ENCODE measurements around the gene GULP1. TPM values are rescaled to one million over a fixed set of nuclear protein-coding genes. Genes with fewer than 3 reads are reported as not detected.

The GULP1 gene
- total and polyA plus RNA-seq, 2 donors: 4.1 to 4.8 TPM

GRCh38 chr2:188561473-188561979 is 269.9 kb downstream of the GULP1 start:
- Histone ChIP-seq H3K27ac (ENCODE audit: low read depth in 1 of 2, low read length in 1 of 2) (no peak overlapping the region), H3K4me1 (ENCODE audit: control insufficient read depth in 2 of 2, insufficient read depth in 2 of 2, low read length in 2 of 2) (no peaks in the 10 kb centered on the region), H3K4me3 (ENCODE audit: low read length in 2 of 2) (no peak overlapping the region), H3K36me3 (ENCODE audit: control insufficient read depth in 2 of 2, insufficient read depth in 2 of 2, low read length in 1 of 2) (no peaks in the 10 kb centered on the region), H3K27me3 (ENCODE audit: control insufficient read depth in 2 of 2, insufficient read depth in 1 of 2, low read length in 1 of 2) (no peaks in the 10 kb centered on the region), H3K9me3 (ENCODE audit: control insufficient read depth in 2 of 2, insufficient read depth in 1 of 2, low read length in 1 of 2) (peaks cover 0 to 7% of the 10 kb centered on the region in 2 donors)
- WGBS: 96% methylated on average over 4 of the region's 4 CpGs
- no peak for DNase-seq (ENCODE audit: low read depth in 6 of 9, low spot score in 9 of 9)

DNA sequence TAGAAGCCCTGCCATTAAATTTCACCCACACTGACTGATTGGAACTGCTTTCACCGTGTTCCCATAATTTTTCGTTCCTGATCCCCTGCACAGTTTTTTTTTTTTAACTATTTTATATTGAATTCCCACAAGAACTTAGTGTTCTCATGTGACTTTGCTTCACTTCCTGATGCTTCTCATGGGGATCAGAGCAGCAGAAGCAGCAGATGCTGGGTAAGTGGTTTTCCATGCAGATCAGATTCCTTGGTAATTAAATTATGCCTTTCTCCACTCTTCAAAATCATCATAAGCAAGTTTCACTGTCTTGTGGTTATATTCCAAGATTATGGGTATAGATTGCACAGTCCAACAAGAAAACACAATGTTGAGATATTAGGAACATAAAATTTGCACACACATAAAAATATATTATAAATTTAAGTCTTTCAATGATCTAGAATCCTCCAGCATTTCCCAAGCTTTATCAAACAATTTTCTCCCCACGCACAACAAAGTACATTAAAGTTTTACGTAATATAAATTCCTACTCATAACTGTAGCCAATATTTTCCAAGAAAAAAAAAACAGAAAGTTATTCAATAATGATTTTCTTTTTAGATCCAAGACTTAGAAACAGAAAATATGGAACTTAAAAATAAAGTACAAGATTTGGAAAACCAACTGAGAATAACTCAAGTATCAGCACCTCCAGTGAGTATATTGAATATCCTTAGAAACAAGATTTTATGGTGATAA is 277.9 kb downstream of the GULP1 start:
- Histone ChIP-seq H3K4me3 (ENCODE audit: low read length in 2 of 2) (no peak overlapping the region), H3K9me3 (ENCODE audit: control insufficient read depth in 2 of 2, insufficient read depth in 1 of 2, low read length in 1 of 2) (no peaks in the 10 kb centered on the region), H3K4me1 (ENCODE audit: control insufficient read depth in 2 of 2, insufficient read depth in 2 of 2, low read length in 2 of 2) (no peaks in the 10 kb centered on the region), H3K36me3 (ENCODE audit: control insufficient read depth in 2 of 2, insufficient read depth in 2 of 2, low read length in 1 of 2) (no peaks in the 10 kb centered on the region), H3K27me3 (ENCODE audit: control insufficient read depth in 2 of 2, insufficient read depth in 1 of 2, low read length in 1 of 2) (no peaks in the 10 kb centered on the region), H3K27ac (ENCODE audit: low read depth in 1 of 2, low read length in 1 of 2) (no peak overlapping the region)
- DNase-seq (ENCODE audit: low read depth in 6 of 9, low spot score in 9 of 9): no peak
- 95% methylated on average over 4 of the region's 4 CpGs for WGBS

DNA sequence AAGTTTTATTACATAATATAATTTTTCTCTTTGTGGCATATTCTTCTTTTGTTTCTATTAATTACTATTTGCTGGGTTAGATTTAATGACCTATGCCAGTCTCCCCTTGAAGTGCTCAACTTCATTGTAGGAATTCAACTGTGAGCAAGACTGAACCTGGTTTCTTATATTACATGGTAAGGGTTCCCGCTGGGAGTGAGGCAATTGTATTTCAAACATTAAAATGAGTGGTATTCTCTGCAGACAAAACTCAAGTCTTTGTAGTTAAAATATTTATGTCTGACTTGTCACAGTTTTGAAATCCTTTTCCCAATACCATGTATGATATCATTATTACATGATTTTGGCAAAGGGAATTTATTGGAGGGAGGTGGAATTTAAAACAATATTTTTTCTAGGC is 278.7 kb downstream of the GULP1 start:
- 83% methylated on average over 1 of the region's 1 CpG for WGBS
- Histone ChIP-seq H3K27me3 (ENCODE audit: control insufficient read depth in 2 of 2, insufficient read depth in 1 of 2, low read length in 1 of 2) (no peaks in the 10 kb centered on the region), H3K4me1 (ENCODE audit: control insufficient read depth in 2 of 2, insufficient read depth in 2 of 2, low read length in 2 of 2) (no peaks in the 10 kb centered on the region)

GRCh38 chr2:188571543-188572303 is 280.0 kb downstream of the GULP1 start:
- no peaks in the 10 kb centered on the region for H3K36me3 ChIP-seq (ENCODE audit: control insufficient read depth in 2 of 2, insufficient read depth in 2 of 2, low read length in 1 of 2)
- H3K4me3 ChIP-seq (ENCODE audit: low read length in 2 of 2): no peak overlapping the region
- H3K4me1 ChIP-seq (ENCODE audit: control insufficient read depth in 2 of 2, insufficient read depth in 2 of 2, low read length in 2 of 2): no peaks in the 10 kb centered on the region
- 89% methylated on average over 3 of the region's 3 CpGs for WGBS
- no peak for DNase-seq (ENCODE audit: low read depth in 6 of 9, low spot score in 9 of 9)
- no peaks in the 10 kb centered on the region for H3K27me3 ChIP-seq (ENCODE audit: control insufficient read depth in 2 of 2, insufficient read depth in 1 of 2, low read length in 1 of 2)
- H3K9me3 ChIP-seq (ENCODE audit: control insufficient read depth in 2 of 2, insufficient read depth in 1 of 2, low read length in 1 of 2): no peaks in the 10 kb centered on the region
- no peak overlapping the region for H3K27ac ChIP-seq (ENCODE audit: low read depth in 1 of 2, low read length in 1 of 2)

More for the DNA sequence above, 278.7 kb downstream of the GULP1 start:
- Histone ChIP-seq H3K36me3 (ENCODE audit: control insufficient read depth in 2 of 2, insufficient read depth in 2 of 2, low read length in 1 of 2) (no peaks in the 10 kb centered on the region), H3K4me3 (ENCODE audit: low read length in 2 of 2) (no peak overlapping the region), H3K27ac (ENCODE audit: low read depth in 1 of 2, low read length in 1 of 2) (no peak overlapping the region), H3K9me3 (ENCODE audit: control insufficient read depth in 2 of 2, insufficient read depth in 1 of 2, low read length in 1 of 2) (no peaks in the 10 kb centered on the region)
- no peak for DNase-seq (ENCODE audit: low read depth in 6 of 9, low spot score in 9 of 9)

DNA sequence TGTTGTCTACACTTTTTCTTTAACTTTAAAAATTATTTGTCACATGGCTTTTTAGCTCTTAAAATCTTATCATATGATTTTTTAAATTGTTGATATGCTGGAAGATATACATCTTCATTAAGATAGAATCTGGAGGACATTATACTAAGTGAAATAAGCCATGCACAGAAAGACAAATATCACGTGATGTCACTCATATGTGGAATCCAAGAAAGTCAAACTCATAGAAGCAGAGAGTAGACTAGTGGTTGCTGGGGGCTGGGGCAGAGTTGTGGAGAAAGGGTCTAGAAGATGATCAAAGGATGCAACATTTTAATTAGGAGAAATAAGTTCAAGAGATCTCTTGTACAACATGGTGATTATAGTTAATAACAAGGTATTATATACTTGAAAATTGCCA is 280.9 kb downstream of the GULP1 start:
- Histone ChIP-seq H3K27ac (ENCODE audit: low read depth in 1 of 2, low read length in 1 of 2) (no peak overlapping the region), H3K36me3 (ENCODE audit: control insufficient read depth in 2 of 2, insufficient read depth in 2 of 2, low read length in 1 of 2) (no peaks in the 10 kb centered on the region), H3K27me3 (ENCODE audit: control insufficient read depth in 2 of 2, insufficient read depth in 1 of 2, low read length in 1 of 2) (no peaks in the 10 kb centered on the region), H3K4me3 (ENCODE audit: low read length in 2 of 2) (no peak overlapping the region), H3K4me1 (ENCODE audit: control insufficient read depth in 2 of 2, insufficient read depth in 2 of 2, low read length in 2 of 2) (no peaks in the 10 kb centered on the region), H3K9me3 (ENCODE audit: control insufficient read depth in 2 of 2, insufficient read depth in 1 of 2, low read length in 1 of 2) (no peaks in the 10 kb centered on the region)
- no peak for DNase-seq (ENCODE audit: low read depth in 6 of 9, low spot score in 9 of 9)
- 87% methylated on average over 1 of the region's 1 CpG for WGBS

DNA sequence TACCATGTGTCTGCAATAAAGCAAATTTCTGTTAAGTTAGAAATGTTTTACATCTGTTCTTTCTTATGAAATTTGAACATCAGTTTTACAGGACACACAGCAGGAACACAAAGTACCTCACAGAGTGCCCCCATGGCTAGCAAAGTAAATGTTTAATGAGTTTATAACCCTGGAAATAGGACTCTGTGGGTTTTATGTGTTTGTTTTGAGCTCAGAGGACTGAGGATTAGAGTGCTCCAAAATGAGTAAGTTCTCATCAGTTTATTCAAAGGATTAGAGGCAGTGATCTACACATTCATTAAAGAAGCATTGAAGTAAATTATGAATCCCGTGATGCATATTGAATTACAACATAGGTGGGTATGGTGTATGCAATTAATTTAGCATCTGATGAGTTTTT is 281.8 kb downstream of the GULP1 start:
- H3K4me3 ChIP-seq (ENCODE audit: low read length in 2 of 2): no peak overlapping the region
- no peaks in the 10 kb centered on the region for H3K9me3 ChIP-seq (ENCODE audit: control insufficient read depth in 2 of 2, insufficient read depth in 1 of 2, low read length in 1 of 2)
- no peaks in the 10 kb centered on the region for H3K4me1 ChIP-seq (ENCODE audit: control insufficient read depth in 2 of 2, insufficient read depth in 2 of 2, low read length in 2 of 2)
- H3K27me3 ChIP-seq (ENCODE audit: control insufficient read depth in 2 of 2, insufficient read depth in 1 of 2, low read length in 1 of 2): no peaks in the 10 kb centered on the region
- whole genome bisulfite sequencing: 94% methylated on average over 1 of the region's 1 CpG
- no peak overlapping the region for H3K27ac ChIP-seq (ENCODE audit: low read depth in 1 of 2, low read length in 1 of 2)
- H3K36me3 ChIP-seq (ENCODE audit: control insufficient read depth in 2 of 2, insufficient read depth in 2 of 2, low read length in 1 of 2): no peaks in the 10 kb centered on the region
- no peak for DNase-seq (ENCODE audit: low read depth in 6 of 9, low spot score in 9 of 9)

DNA sequence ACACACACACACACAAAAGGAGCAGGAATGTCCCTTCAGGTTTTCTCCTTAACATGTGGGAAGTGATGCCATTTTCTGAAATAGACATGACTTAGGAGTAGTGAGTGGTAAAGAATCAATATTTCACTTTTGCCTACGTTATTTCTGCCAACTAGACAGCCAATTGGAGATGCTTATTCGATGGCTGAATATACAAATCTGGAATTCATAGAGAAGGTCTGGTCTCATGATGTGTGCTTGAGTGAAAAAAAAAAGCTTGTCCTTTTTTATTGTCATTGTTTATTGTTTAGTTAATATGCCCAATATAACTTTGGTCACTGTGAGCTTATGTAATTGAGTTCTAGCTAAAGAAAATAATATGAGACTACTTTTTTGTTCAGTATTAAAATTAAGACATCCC is 284.3 kb downstream of the GULP1 start:
- Histone ChIP-seq H3K9me3 (ENCODE audit: control insufficient read depth in 2 of 2, insufficient read depth in 1 of 2, low read length in 1 of 2) (no peaks in the 10 kb centered on the region), H3K27me3 (ENCODE audit: control insufficient read depth in 2 of 2, insufficient read depth in 1 of 2, low read length in 1 of 2) (no peaks in the 10 kb centered on the region)

GRCh38 chr2:188576651-188577050 is 285.0 kb downstream of the GULP1 start:
- Histone ChIP-seq H3K4me1 (ENCODE audit: control insufficient read depth in 2 of 2, insufficient read depth in 2 of 2, low read length in 2 of 2) (no peaks in the 10 kb centered on the region), H3K36me3 (ENCODE audit: control insufficient read depth in 2 of 2, insufficient read depth in 2 of 2, low read length in 1 of 2) (no peaks in the 10 kb centered on the region), H3K27ac (ENCODE audit: low read depth in 1 of 2, low read length in 1 of 2) (no peak overlapping the region), H3K27me3 (ENCODE audit: control insufficient read depth in 2 of 2, insufficient read depth in 1 of 2, low read length in 1 of 2) (no peaks in the 10 kb centered on the region), H3K9me3 (ENCODE audit: control insufficient read depth in 2 of 2, insufficient read depth in 1 of 2, low read length in 1 of 2) (no peaks in the 10 kb centered on the region), H3K4me3 (ENCODE audit: low read length in 2 of 2) (no peak overlapping the region)
- DNase-seq (ENCODE audit: low read depth in 6 of 9, low spot score in 9 of 9): no peak
- 83% methylated on average over 1 of the region's 1 CpG for WGBS

More for the DNA sequence above, 284.3 kb downstream of the GULP1 start:
- whole genome bisulfite sequencing: 84% methylated on average over 2 of the region's 2 CpGs
- Histone ChIP-seq H3K4me1 (ENCODE audit: control insufficient read depth in 2 of 2, insufficient read depth in 2 of 2, low read length in 2 of 2) (no peaks in the 10 kb centered on the region), H3K36me3 (ENCODE audit: control insufficient read depth in 2 of 2, insufficient read depth in 2 of 2, low read length in 1 of 2) (no peaks in the 10 kb centered on the region), H3K4me3 (ENCODE audit: low read length in 2 of 2) (no peak overlapping the region), H3K27ac (ENCODE audit: low read depth in 1 of 2, low read length in 1 of 2) (no peak overlapping the region)
- no peak for DNase-seq (ENCODE audit: low read depth in 6 of 9, low spot score in 9 of 9)

- Histone ChIP-seq H3K9me3 (ENCODE audit: control insufficient read depth in 2 of 2, insufficient read depth in 1 of 2, low read length in 1 of 2) (no peaks in the 10 kb centered on the region), H3K27ac (ENCODE audit: low read depth in 1 of 2, low read length in 1 of 2) (no peak overlapping the region), H3K36me3 (ENCODE audit: control insufficient read depth in 2 of 2, insufficient read depth in 2 of 2, low read length in 1 of 2) (no peaks in the 10 kb centered on the region), H3K27me3 (ENCODE audit: control insufficient read depth in 2 of 2, insufficient read depth in 1 of 2, low read length in 1 of 2) (no peaks in the 10 kb centered on the region), H3K4me1 (ENCODE audit: control insufficient read depth in 2 of 2, insufficient read depth in 2 of 2, low read length in 2 of 2) (no peaks in the 10 kb centered on the region), H3K4me3 (ENCODE audit: low read length in 2 of 2) (no peak overlapping the region)
- 90% methylated on average over 2 of the region's 2 CpGs for WGBS
- no peak for DNase-seq (ENCODE audit: low read depth in 6 of 9, low spot score in 9 of 9)
Measured at GRCh38 chr2:188577231-188577630, 285.6 kb downstream of the GULP1 start.

All from thymus (tissue), 11 donors.